IPS-18c (cell line): ENCODE results near the gene SPATA2.
"Not testable (repeated sequence)": the region's sequence is repeated elsewhere in the genome, so short reads cannot be mapped to it uniquely, and the experiment has no call there.

Experiments
- H3K4me3 ChIP-seq: 2 replicates; pipeline ENCODE4 v1.7.0; 2013; ENCODE audit warnings: low read depth, mild to moderate bottlenecking, low read length, moderate library complexity; ENCODE audit not compliant: insufficient read depth
- H3K9me3 ChIP-seq: one replicate; pipeline ENCODE4 v1.6.1; 2013; ENCODE audit warnings: mild to moderate bottlenecking, low read length, moderate library complexity; ENCODE audit not compliant: control insufficient read depth, insufficient read depth

The SPATA2 gene

GRCh38 chr20:49909499-49910339 lies 5.6 kb downstream of the SPATA2 start:
- H3K9me3 ChIP-seq, result no peaks in the 10 kb centered on the region
- no peak overlapping the region for H3K4me3 ChIP-seq

- no peaks in the 10 kb centered on the region for H3K9me3 ChIP-seq
- H3K4me3 ChIP-seq, result no peak overlapping the region
These were observed 7.1 kb downstream of the SPATA2 start for GRCh38 chr20:49908258-49908565.

GRCh38 chr20:49907405-49908257 lies 7.7 kb downstream of the SPATA2 start:
- H3K9me3 ChIP-seq, result no peaks in the 10 kb centered on the region
- H3K4me3 ChIP-seq, result no peak overlapping the region

GRCh38 chr20:49906615-49907154 lies 8.6 kb downstream of the SPATA2 start:
- H3K9me3 ChIP-seq, result no peaks in the 10 kb centered on the region

GRCh38 chr20:49906101-49906604 lies 9.2 kb downstream of the SPATA2 start:
- no peak overlapping the region for H3K4me3 ChIP-seq

More at GRCh38 chr20:49906615-49907154, 8.6 kb downstream of the SPATA2 start:
- H3K4me3 ChIP-seq, result no peak overlapping the region

GRCh38 chr20:49905415-49906091 lies 9.8 kb downstream of the SPATA2 start:
- Histone ChIP-seq H3K9me3 (no peaks in the 10 kb centered on the region), H3K4me3 (no peak overlapping the region)

More at GRCh38 chr20:49906101-49906604, 9.2 kb downstream of the SPATA2 start:
- H3K9me3 ChIP-seq, result no peaks in the 10 kb centered on the region

- no peak overlapping the region for H3K4me3 ChIP-seq
- H3K9me3 ChIP-seq, result no peaks in the 10 kb centered on the region
These were observed 10.7 kb downstream of the SPATA2 start for GRCh38 chr20:49904440-49905214.

GRCh38 chr20:49901588-49901987 lies 13.7 kb downstream of the SPATA2 start:
- no peak overlapping the region for H3K4me3 ChIP-seq
- no peaks in the 10 kb centered on the region for H3K9me3 ChIP-seq

GRCh38 chr20:49899541-49900383 lies 15.6 kb downstream of the SPATA2 start:
- no peak overlapping the region for H3K4me3 ChIP-seq
- no peaks in the 10 kb centered on the region for H3K9me3 ChIP-seq

GRCh38 chr20:49896204-49896603 lies 19.1 kb downstream of the SPATA2 start:
- Histone ChIP-seq H3K9me3 (no peaks in the 10 kb centered on the region), H3K4me3 (no peak overlapping the region)

GRCh38 chr20:49895474-49896093 lies 19.7 kb downstream of the SPATA2 start:
- H3K4me3 ChIP-seq, H3K9me3 ChIP-seq: not testable (repeated sequence)

GRCh38 chr20:49894073-49894470 lies 21.3 kb downstream of the SPATA2 start:
- Histone ChIP-seq H3K9me3 (no peaks in the 10 kb centered on the region), H3K4me3 (no peak overlapping the region)

- Histone ChIP-seq H3K4me3 (no peak overlapping the region), H3K9me3 (no peaks in the 10 kb centered on the region)
These were observed 21.9 kb downstream of the SPATA2 start for GRCh38 chr20:49893242-49894072.

- H3K9me3 ChIP-seq, result no peaks in the 10 kb centered on the region
- H3K4me3 ChIP-seq, result no peak overlapping the region
These were observed 22.5 kb downstream of the SPATA2 start for GRCh38 chr20:49892817-49893216.

- no peak overlapping the region for H3K4me3 ChIP-seq
- no peaks in the 10 kb centered on the region for H3K9me3 ChIP-seq
These were observed 23.1 kb downstream of the SPATA2 start for GRCh38 chr20:49892260-49892659.
